Measurements from ENCODE around the gene HSPA12A.

GRCh38 chr10:116626815-116627214 is 115.6 kb downstream of the HSPA12A start:
- TF ChIP-seq CTCF (IDR thresholded peaks at IDR 0.05) (no peak), POLR2A (IDR thresholded peaks at IDR 0.05) (no peak)
